Endometrial microvascular endothelial cells (primary cell): ENCODE measurements around the gene TRAF2. TPM values are rescaled to one million over a fixed set of nuclear protein-coding genes. Genes with fewer than 3 reads are reported as not detected.
"Not testable (repeated sequence)": the region's sequence is repeated elsewhere in the genome, so short reads cannot be mapped to it uniquely, and the experiment has no call there.

Experiments used
- in situ Hi-C: cut with HindIII; loops from 2 replicates; pipeline ENCODE4 v1.10.0; 2017; ENCODE audit warnings: low sequenced_read_pairs, low pct_unique_long_range_greater_than_20kb; ENCODE audit errors: inconsistent ontology term
- total RNA-seq: library from RNA; depleted of rRNA; stranded (reverse); fragments of >200 nt; gene quantifications from one replicate; pipeline ENCODE4 v1.2.3, GENCODE V29; 2015; ENCODE audit errors: inconsistent ontology term

The TRAF2 gene
- total RNA-seq, 1 donor from 2014 or later: 16.7 TPM

DNA sequence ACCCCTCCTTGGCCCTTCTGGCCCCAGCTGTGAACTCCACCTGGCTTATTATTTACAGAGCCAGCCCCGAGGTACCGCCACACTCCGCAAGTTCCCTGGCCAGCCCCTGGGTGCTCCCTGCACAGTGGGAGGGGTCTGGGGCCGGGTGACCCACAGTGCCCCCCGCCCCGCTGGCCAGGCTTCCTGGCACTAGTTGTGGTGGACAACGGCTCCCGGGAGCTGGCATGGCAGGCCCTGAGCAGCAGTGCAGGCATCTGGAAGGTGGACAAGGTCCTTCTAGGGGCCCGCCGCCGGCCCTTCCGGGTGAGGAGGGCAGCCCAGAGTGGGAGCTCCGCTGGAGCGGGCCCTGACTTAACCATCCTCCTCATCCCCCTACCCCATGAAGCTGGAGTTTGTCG lies 30.2 kb upstream of the TRAF2 start:
- in situ Hi-C loops: no loop called here

- in situ Hi-C loops: no loop called here
These were observed 29.7 kb upstream of the TRAF2 start for GRCh38 chr9:136856541-136857141.

DNA sequence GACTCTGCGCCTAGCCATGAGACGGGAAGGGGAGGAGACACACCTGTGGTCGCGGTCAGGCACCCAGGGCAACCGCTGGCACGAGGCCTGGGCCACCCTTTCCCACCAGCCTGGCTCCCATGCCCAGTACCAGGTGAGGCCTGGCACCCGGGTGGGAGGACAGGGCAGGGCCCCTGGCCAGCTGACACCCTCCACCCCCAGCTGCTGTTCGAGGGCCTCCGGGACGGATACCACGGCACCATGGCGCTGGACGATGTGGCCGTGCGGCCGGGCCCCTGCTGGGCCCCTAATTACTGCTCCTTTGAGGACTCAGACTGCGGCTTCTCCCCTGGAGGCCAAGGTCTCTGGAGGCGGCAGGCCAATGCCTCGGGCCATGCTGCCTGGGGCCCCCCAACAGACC lies 29.1 kb upstream of the TRAF2 start:
- in situ Hi-C loops: no loop called here

DNA sequence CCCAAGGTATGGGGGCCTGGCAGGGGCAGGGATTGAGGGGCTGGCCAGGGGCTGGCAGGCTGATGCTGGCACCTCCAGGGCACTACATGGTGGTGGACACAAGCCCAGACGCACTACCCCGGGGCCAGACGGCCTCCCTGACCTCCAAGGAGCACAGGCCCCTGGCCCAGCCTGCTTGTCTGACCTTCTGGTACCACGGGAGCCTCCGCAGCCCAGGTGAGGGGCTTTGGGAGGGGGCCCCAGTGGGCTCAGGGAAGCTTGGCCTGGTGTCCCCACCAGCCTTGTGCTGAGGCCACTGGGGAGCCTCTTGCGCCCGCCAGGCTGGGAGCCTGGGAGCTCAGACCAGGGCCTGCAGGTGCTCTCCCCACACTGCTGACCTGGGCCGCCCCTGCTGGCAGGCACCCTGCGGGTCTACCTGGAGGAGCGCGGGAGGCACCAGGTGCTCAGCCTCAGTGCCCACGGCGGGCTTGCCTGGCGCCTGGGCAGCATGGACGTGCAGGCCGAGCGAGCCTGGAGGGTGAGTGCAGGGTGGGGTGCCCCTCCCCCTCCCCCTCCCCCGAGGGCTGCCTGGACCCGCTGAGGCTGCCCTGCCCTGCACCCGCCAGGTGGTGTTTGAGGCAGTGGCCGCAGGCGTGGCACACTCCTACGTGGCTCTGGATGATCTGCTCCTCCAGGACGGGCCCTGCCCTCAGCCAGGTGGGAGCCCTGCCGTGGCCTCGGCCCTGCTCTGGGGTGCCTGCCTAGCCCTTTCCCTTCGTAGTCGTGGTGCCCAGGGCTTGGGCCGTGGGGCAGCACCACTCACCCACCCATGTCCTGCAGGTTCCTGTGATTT lies 28.5 kb upstream of the TRAF2 start:
- in situ Hi-C loops: no loop called here

- in situ Hi-C loops: no loop called here
These were observed 27.9 kb upstream of the TRAF2 start for GRCh38 chr9:136858452-136858843.

GRCh38 chr9:136858844-136859757 lies 27.2 kb upstream of the TRAF2 start:
- in situ Hi-C loops: no loop called here

DNA sequence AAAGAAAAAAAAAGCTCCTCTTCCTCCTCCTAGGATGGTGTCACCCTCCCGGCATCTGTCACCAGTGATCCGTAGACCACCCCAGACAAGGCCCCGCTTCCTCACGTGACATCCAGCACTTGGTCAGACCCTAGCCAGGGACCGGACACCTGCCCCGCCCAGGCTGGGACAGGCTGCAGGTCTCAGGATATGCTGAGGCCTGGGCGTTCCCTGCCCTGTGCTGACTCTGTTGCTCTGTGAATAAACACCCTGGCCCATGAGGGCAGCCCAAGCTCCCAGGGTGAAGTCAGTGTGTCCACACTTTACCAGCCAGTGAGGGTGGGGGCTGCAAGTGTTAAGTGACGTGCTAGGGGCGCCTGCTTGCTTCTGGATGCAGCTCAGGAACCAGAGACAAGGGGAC lies 25.8 kb upstream of the TRAF2 start:
- in situ Hi-C loops: no loop called here

- in situ Hi-C loops: no loop called here
These were observed 25.1 kb upstream of the TRAF2 start for GRCh38 chr9:136860933-136861873.

- in situ Hi-C loops: no loop called here
These were observed 24.4 kb upstream of the TRAF2 start for GRCh38 chr9:136861874-136862457.

- in situ Hi-C loops: no loop called here
These were observed 23.3 kb upstream of the TRAF2 start for GRCh38 chr9:136862849-136863622.

DNA sequence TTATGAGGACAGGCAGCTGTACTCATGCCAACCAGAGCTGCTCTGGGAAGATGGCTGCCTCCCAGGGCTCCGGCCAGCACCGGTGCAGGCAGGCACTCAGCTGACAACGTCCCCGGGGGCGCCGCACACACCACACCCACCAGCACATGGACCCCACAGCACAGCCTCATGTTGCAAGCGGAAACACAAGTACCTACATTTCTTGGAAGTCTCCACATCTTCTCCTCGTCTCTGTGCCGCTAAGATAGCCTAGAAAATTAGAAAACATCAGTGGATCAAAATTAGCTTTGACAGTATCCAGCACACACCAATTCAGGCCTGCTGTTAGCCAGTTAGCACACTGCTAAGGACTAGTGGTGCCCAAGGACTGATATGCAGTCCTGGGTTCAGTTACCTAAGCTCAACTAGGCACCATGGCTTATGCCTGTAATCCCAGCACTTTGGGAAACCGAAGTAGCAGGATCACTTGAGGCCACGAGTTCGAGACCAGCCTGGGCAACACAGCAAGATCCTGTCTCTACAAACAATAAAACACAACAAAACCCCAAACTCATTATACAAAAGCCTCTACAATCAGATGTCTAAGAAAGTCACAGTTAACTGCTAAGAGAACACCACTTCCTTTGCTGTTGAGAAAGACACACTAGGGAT lies 22.6 kb upstream of the TRAF2 start:
- in situ Hi-C loops: no loop called here

GRCh38 chr9:136865041-136865767 lies 21.1 kb upstream of the TRAF2 start:
- in situ Hi-C loops: no loop called here

- in situ Hi-C loops: no loop called here
These were observed 20.6 kb upstream of the TRAF2 start for GRCh38 chr9:136865768-136866103.

DNA sequence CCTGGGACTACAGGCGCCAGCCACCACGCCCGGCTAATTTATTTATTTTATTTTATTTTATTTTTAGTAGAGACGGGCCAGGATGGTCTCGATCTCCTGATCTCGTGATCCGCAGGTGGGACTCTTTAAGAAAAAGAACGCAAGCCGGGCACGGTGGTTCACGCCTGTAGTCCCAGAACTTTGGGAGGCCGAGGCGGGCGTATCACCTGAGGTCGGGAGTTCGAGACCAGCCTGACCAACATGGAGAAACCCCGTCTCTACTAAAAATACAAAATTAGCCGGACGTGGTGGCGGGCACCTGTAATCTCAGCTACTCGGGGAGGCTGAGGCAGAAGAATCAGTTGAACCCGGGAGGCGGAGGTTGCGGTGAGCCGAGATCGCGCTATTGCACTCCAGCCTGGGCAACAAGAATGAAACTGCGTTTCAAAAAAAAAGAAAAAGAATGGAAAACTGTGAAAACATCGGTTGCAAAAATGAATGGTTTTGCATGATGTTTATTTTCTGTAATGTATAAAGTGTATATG lies 19.4 kb upstream of the TRAF2 start:
- in situ Hi-C loops: not testable (repeated sequence)

GRCh38 chr9:136867480-136867879 lies 18.8 kb upstream of the TRAF2 start:
- in situ Hi-C loops: no loop called here

DNA sequence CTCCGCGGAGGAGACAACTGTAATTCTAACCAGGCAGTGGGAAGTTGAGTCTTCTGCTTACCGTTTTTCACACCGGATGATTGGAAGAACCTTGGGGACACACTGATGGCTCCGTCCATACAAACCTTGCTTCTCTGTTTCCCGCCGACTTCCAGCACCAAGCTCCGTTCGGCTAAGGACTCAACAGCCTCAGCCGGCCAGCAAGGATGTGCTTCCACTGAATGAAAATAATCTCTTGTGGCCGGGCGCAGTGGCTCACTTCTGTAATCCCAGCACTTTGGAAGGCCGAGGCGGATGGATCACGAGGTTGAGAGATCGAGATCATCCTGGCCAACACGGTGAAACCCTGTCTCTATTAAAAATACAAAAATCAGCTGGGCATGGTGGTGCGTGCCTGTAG lies 18.4 kb upstream of the TRAF2 start:
- in situ Hi-C loops: no loop called here
